Measurements from ENCODE around the gene ATP2C1. TPM values are rescaled to one million over a fixed set of nuclear protein-coding genes. Genes with fewer than 3 reads are reported as not detected.
"Not testable (repeated sequence)": the region's sequence is repeated elsewhere in the genome, so short reads cannot be mapped to it uniquely, and the experiment has no call there.

The ATP2C1 gene
- total RNA-seq, 1 donor from 2014 or later = 103 TPM

DNA sequence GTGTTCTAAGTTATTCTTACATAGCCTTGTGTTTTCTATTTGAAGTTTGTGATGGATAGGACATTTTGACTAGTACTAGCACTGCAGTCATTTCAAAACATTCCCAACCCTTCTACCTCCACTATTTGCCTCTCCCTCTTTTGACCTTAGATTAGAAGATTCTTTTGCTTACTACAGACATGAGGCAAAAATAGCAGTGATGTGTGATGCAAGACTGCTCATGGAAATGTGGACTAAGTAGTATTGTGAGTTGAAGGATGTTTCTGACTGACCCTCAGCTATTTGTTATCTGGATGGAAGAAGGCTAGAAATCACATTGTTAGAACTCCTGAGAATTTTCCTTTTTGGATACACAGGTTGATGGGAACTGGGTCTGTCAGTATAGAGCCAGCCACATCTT, 45.9 kb downstream of the ATP2C1 start:
- no peak for DNase-seq

DNA sequence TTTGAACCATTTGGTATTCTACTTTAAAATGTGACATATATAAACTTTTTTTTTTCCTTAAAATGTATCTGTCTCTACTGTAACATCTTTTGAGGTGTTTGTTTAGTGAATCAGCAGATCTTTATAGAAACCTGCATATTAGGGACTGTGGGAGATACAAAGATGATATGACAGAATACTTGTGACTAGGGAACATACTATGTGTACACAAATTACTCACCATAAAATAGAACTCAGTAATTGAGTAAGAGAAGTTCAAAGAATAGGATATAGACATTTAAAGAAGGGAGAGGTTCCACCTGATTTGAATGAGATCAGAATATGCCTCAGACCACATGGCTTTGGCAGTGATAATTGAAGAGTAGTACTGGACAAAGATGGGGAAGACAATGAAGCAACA, 47.9 kb downstream of the ATP2C1 start:
- no peak for DNase-seq

DNA sequence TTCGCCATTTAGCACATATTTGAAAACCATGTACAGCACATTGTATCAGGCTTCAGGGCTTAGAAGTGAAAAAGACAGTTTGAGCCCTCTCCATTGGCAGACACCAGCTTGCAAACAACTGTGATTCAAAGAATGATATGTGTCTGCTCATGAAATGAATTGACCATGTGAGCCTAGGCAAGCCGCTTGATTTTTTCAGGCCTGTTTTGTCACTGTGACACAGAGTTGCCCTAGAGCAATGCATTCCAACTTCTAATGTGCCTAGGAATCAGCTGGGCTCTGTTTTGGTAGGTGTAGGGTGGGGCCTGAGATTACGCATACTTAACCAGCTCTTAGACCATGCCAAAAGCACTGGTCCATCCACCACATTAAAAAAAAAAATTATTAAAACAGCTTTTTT, 53.0 kb downstream of the ATP2C1 start:
- no peak for DNase-seq

DNA sequence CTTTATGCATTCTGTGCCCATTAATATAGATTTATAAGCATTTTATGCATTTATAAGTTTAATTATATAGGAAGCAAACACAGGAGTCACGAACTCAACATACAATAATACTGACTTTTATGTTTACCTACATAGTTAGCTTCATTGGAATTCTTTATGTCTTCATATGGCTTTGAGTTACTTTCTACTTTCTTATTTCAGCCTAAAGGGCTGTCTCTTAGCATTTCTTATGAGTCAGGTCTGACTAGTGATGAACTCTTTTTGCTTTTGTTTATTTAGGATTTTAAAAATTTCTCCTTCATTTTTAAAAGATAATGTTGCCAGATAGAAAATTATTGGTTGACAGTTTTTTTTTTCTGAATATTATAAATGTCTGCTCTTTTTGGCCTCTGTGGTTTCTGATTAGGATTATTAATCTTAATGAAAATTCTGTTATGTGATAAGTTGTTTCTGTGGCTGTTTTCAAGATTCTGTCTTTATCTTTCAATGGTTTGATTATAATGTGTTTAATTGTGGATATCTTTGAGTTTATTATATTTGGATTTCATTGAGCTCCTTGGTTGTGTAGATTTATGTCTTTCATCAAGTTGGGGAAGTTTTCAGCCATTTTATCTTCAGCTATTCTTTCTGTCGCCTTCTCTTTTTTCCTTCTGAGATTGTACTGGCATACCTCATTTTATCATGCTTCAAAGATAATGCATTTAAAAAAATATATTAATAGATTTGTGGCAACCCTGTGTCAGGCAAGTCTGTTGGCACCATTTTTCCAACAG, 54.3 kb downstream of the ATP2C1 start:
- no peak for DNase-seq

DNA sequence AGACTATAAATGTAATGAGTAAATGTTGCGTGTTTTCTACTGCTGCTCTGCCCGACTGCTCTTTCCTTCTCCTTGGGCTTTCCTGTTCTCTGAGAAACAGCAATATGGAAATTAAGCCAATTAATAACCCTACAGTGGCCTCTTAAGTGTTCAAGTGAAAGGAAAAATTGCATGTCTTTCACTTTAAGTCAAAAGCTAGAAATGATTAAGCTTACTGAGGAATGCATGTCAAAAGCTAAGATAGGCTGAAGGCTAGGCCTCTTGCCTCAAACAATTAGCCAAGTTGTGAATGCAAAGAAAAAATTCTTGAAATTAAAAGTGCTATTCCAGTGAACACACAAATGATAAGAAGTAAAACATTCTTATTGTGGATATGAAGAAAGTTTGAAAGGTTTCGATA, 55.0 kb downstream of the ATP2C1 start:
- no peak for DNase-seq

DNA sequence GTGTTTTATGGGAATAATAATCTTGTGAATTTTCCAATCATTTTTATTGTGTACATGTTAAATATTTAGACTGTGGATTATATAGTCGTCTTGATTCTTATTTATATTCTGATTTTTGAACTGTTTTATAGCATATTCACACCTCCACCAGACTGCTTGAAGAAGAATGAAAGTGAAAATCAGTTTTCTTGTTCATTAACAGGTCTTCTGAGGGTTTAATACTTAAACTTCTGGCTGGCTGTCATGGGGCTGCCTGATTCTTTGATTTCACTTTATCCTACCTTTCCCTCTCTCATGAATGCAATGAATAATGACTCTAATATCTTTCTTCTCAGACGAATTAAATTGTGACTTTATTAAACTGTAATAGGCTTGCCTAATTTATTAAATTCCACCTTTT, 56.2 kb downstream of the ATP2C1 start:
- no peak for DNase-seq

DNA sequence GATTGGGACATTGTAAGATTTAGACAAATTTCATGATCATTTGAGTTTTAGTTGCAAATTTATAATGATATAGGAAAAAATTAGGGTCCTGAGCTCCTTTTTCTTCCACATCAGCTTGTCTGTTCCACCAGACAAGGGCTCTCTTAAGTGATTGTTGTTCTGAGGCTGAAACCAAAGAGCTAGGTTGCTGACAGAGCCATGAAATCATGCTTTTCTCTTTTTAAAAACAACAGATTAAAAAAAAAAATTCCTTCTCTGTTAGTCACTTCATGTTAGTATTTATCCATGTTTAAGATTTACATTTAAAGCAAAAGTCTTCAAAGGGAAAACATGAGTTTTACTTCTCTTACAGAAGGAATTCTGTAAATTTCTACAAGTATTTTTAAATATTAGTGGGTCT, 56.8 kb downstream of the ATP2C1 start:
- DNase-seq = no peak

DNA sequence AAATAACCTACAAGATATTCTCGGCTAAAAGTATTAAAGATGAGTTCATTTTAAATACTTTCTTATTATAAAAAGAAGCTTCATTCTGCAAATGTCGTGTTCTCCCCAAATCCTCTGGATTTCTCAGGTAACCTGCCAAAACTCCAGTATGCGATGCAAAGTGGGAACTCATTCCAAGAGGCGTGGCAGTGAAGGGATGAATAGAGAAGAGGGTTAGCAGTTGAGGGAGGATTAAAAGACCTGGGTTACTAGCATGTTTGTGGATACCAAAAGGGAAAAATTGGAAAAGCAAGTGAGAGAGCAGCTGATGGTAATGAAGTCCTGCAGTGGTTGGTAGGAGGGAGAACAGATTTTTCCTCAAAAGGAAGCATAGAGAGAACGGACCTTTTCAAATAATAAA, 61.6 kb downstream of the ATP2C1 start:
- no peak for DNase-seq

DNA sequence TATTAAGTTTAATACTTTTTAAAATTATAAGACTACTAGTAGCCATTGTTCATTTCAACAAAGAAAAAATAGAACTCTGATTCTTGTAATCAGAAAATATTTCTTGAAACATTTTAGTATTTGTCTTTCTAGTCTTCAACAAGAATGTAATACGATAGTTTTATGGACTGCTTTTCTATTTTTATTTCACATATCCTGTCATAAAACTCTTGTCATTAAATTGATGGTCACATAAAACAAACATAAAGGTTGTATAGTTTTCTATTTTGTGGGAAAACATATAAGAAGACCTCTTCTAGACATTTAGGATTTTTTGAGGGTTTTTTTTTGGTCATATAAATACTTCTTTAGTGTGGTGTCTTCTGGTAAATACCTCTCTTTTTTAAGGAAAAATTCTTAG, 62.4 kb downstream of the ATP2C1 start:
- DNase-seq = no peak

DNA sequence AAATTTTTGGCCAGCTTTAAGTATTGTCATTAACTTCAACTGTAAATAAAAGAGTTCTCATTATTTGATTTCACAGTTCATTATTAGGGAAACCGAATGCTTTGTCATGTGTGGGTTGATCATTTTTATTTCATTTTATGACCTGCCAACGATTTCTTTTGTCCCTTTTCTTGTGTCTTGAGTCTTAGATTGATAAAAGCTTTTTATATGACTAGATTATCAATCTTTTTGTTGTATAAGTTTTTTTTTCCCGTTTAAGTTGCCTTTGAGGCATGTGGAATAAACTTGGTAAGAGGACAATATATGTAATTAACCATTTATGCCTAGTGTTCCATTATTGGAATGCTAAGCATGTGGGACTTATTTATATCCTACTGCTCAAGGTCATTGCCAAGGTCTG, 62.8 kb downstream of the ATP2C1 start:
- no peak for DNase-seq

DNA sequence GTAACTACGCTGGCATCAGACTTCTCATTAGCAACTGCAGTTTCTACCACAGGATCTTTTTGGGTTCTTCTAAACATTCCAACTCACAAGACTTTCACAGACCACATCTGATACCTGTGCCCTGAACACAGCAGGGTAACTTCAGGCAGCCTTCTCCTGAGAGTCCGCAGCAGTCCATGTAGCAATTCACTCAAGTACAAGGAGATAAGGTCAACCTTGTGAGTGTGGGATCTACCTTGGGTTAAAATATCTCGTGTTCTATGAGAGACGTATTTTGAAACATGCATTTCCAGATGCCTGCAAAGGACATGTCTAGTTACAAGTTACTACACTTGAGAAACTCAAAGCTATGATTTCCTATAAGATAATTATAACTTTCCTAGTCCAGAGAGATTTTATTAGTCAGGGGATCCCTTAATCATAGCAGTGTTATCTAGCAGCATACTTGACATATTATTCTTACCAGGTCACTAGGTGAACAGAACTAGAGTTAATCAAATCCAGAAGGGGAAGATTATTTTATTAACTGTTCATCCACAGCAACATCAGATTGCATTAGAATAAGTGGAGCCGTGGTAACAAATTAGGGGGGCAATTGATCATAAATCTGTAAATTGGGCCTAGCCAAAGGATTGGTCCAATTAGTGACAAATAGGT, 66.4 kb downstream of the ATP2C1 start:
- DNase-seq = no peak

DNA sequence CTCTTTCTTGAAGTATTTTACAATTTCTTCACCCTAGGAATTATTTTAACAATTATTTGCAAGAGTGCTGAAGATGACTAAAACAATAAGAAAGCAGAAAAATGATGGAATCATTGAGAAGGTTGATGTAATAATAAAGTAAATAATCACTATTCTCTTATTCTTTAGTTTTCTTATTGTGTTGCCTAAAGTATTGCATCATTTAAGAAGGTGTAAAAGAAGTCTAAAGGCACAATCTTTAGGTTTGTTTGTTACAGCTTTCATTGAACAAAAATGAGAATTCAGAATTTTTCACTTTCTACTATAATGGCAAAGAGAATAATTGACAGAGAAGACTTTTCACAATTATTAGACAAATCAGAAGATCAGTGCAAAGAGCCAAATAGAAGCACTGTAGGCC, 67.6 kb downstream of the ATP2C1 start:
- no peak for DNase-seq

DNA sequence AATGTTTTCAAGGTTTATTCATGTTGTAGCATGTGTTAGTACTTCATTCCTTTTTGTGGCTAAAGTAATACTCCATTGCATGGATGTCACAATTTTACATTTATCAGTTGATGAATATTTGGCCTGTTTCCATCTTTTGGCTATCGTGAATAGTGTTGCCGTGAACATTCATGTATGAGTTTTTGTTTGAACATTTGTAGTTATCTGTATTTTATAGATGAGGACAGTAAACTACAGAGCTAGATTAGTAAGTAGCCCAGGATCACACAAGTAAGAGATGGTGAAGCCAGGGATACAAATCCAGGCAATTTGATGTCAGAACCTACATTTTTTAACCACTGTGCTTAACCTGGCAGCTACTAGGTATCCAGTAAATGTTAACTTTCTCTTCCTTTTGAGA, 69.6 kb downstream of the ATP2C1 start:
- DNase-seq = no peak

DNA sequence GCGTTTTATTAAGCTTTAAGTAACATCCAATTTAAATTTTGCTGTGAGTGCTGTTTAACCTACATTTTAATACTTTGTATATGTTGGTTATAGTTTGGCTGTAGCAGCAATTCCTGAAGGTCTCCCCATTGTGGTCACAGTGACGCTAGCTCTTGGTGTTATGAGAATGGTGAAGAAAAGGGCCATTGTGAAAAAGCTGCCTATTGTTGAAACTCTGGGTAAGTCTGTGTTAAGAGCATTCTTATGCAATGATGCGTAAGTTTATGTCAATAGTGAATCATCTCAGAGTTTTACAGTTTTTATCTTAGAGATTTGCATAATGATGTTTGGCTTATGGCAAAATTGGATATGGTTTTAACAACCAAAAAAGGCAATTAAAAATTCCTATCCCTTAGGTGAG, 70.0 kb downstream of the ATP2C1 start:
- DNase-seq = peak; percentile 5

DNA sequence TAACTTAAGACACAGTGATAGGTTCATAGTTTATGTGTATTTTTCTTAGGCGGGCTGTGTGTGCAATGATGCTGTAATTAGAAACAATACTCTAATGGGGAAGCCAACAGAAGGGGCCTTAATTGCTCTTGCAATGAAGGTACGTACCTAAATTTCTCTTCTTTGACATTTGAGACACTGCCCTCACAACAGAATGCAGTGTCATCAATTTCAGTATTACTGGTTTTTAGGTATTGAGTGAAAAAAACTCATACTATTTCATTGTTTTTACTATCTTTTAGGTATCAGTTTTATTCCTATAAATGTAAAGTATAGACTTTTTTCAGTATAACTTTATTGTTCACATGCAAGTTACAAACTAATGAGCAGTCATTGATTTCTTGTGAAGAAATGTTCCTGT, 73.4 kb downstream of the ATP2C1 start:
- DNase-seq = no peak

DNA sequence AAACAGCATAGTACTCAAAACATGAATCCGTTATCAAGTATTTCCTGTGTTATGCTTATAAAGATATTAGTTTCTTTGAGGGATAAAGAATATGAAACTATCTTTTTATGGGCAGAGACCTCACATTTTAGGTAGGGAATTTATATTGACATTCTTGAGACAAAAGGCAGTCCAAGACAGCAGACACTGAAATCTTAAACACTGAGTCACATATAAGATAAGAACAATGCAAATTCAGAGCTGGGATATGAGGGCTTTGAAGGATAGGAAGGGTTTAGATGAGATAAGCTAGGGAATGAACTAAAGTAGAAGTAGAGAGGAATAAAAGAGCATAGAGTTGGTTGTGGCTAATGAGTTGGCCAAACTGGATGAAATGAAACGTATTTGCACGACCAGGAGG, 74.3 kb downstream of the ATP2C1 start:
- no peak for DNase-seq

DNA sequence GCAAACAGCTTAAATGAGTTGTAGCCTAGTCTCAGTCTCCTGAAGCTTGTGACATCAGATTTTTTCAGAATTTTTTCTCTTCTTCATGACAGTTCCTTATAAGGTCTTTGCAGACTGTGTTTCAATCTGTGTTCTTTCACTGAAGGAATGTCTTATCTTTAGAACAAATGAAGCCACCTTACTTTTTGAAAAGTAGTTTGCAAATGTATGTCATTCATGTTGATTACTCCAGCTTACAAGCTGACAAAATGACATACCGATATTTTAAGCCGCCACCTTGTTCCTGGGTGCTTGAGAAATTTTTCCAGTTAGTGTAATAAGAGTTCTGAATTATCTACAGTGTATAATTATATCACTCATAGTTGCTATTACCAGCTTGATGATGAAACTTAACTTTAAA, 75.7 kb downstream of the ATP2C1 start:
- DNase-seq = no peak

DNA sequence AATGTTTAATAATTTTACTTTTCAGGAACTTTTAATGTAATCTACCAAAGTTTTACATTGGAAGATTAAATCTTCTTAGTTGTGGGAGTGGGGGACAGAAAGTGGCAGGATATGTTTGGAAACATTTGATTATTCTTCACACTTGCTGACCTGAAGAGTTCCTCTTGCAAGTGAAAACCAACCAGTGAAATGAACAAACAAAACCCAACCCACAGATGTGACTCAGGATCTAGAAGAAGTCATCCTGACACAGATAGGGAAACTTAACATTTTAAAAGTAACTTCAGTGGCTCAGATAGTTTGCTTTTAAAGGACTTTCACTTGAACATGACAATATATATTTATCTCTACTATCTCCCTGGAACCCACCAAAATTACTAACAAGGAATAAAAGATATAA, 77.3 kb downstream of the ATP2C1 start:
- no peak for DNase-seq

DNA sequence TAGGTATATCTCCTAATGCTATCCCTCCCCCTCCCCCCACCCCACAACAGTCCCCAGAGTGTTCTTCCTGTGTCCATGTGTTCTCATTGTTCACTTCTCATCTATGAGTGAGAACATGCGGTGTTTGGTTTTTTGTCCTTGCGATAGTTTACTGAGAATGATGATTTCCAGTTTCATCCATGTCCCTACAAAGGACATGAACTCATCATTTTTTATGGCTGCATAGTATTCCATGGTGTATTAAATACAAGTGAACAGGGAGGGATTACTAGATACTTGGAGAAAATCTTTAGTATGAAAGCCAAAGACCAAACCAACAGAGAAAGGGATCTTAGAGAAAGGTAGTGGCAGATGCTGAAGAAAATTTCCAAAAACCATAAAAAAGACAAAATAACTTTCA, 78.7 kb downstream of the ATP2C1 start:
- DNase-seq = not testable (repeated sequence)

DNA sequence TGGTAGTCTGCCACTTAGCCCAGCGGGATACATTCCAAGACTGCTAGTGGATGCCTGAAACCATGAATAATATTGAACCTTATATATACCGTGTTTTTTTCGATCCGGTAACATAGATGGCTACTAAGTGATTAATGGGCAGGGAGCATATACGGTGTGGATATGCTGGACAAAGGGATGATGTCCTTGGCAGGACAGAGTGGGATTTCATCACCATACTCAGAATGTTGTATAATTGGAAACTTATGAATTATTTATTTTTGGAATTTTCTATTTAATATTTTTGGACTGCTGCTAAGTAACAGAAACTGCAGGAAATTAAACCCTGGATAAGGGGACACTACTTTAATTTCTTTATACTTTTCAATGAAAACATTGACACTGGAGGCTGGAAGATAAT, 79.5 kb downstream of the ATP2C1 start:
- no peak for DNase-seq

DNA sequence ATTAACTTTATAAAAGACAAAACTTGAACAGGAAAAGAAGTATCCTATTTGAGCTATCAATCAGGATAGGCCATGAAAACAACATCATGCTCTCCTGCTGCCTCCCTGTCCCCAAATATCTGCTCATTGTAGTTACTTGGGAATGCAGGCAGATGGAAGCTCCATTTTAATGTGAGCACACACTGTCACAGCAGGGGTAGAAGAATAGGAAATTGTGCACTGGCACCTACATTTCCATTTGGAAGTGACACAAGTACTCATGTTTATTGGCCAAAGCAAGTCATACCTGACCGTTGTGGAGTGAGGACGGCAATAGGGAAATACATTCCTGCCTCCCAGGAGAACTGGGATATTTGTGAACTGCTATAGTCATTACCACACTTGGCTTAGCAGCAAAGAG, 80.3 kb downstream of the ATP2C1 start:
- DNase-seq = no peak

DNA sequence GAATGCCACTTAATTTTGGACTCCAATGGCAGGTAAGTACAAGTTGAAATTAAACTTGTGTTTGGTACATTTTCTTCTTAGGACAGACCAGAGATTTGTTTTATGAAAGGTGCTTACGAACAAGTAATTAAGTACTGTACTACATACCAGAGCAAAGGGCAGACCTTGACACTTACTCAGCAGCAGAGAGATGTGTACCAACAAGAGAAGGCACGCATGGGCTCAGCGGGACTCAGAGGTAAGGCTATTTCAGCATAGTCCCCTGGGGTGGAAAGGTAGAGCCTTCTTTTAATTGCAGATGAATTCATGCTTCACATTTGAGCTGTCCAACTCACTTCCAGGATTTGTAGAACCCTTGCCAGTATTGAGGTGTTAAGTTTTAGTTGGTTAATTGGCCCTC, 81.4 kb downstream of the ATP2C1 start:
- no peak for DNase-seq

DNA sequence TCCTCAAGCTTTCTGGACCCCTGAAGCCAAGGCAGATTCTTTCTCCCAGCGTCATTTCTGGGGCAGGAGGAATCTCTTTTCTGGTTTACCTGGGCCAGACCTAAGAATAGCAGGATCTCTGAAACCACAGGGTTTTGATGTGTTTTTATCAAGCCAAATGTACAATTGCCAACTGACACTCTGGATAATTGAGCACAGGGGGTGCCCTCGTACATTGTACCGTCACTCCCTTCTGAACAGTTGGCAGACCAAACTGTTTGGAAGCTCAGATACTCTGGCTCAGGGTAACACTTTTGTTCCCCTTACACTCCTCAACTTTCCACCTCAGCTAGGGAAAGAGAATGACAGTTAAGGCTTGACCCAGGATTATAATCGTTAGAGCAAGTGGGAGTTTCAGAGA, 82.8 kb downstream of the ATP2C1 start:
- DNase-seq = no peak

DNA sequence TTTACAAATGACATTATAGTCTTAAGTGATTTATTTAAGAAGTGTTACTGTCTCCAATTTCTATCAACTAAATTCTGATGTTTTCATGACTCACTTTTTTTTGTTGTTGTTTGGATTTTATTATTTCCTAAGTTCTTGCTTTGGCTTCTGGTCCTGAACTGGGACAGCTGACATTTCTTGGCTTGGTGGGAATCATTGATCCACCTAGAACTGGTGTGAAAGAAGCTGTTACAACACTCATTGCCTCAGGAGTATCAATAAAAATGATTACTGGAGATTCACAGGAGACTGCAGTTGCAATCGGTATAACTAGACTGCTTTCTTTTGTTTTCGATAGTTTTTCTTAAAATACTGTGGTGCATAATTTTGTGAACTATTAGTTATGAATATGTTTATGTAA, 85.2 kb downstream of the ATP2C1 start:
- no peak for DNase-seq

All from tongue (tissue), 2 donors.